VCaP (cell line): ENCODE results near the gene PAPOLA.

Experiments
- H3K27ac ChIP-seq: fragments of 450-650 bp; 2 replicates; pipeline ENCODE4 v1.5.1; 2017
- TF ChIP-seq, protein P1 (sequence below): fragments of 450-650 bp; conservative IDR thresholded peaks from 2 replicates; pipeline ENCODE4 v1.5.1; 2017; ENCODE audit warnings: mild to moderate bottlenecking, moderate library complexity

PAPOLA gene

DNA sequence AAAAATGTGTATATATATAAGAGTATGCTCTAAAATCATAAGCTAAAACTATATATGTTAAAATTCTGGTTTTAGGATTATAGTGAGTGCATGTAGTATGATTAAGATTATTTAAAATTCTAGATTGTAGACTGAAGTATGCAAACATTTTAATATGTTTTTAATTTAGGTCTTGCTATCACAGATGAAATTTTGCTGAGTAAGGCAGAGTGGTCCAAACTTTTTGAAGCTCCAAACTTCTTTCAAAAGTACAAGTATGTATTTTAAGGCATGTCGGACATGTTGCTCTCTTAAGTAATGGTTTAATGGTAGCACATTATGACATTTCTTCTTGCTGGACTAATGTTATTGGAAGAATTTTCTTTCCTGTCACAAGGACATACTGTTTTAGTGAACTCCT, 34.6 kb downstream of the PAPOLA start:
- no peak overlapping the region for H3K27ac ChIP-seq
- TF ChIP-seq, protein P1, sequence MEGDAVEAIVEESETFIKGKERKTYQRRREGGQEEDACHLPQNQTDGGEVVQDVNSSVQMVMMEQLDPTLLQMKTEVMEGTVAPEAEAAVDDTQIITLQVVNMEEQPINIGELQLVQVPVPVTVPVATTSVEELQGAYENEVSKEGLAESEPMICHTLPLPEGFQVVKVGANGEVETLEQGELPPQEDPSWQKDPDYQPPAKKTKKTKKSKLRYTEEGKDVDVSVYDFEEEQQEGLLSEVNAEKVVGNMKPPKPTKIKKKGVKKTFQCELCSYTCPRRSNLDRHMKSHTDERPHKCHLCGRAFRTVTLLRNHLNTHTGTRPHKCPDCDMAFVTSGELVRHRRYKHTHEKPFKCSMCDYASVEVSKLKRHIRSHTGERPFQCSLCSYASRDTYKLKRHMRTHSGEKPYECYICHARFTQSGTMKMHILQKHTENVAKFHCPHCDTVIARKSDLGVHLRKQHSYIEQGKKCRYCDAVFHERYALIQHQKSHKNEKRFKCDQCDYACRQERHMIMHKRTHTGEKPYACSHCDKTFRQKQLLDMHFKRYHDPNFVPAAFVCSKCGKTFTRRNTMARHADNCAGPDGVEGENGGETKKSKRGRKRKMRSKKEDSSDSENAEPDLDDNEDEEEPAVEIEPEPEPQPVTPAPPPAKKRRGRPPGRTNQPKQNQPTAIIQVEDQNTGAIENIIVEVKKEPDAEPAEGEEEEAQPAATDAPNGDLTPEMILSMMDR, result no peak

DNA sequence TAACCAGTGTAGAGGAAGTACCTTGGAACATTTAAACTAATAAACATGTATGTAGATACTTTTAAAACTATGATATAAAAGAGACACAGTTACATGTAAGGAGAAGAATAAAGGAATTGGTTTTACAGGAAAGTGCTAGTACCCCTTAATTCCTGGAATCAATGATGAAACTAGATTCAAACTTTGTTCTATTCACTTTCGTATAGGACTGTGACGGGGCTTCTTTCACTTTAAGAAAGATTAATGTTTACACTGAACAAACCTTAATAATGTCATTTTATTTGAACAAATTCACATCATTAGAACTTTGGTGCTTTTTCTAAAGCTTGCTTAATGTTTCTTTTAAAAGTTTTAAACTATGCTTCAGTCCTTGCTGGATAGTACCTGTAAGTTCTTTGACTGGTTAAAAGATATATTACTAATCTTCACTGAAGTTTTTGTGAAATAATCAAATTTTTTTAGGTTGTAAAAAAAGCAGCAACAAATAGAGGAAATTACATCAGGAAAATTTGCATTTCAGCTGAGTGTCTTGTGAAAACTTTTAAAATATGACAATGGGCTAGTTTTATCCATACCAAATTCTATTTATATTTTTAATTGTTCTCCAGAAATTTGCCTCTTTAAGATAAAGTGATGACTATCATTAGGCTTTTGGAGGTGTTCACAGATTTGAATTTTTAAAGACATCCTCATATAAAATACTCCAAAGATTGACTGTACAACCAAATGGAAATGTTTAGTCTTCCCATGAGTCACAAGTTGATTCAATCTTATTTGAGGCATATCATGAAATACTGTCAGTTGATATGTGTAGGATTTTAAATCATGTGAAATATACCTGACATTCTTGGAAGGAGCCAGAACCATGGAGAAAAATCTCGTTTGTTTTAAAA, 36.2 kb downstream of the PAPOLA start:
- no peak overlapping the region for H3K27ac ChIP-seq
- TF ChIP-seq, protein P1, result no peak

DNA sequence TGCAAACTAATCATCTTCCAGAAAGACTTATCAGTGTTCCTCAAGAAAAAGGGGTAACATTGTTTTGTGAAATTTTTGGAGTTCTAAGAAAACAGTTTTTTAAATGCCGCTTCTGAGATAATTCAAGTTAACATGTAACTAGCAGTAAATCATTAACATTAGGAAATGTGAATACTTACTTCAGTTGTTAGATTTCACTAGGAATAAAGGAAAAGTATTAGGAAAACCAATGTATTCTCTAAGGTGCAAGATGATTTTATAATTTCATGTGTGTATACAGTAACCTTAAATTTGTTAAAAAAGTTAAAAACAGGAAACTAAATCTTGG, 36.8 kb downstream of the PAPOLA start:
- TF ChIP-seq, protein P1, result no peak

DNA sequence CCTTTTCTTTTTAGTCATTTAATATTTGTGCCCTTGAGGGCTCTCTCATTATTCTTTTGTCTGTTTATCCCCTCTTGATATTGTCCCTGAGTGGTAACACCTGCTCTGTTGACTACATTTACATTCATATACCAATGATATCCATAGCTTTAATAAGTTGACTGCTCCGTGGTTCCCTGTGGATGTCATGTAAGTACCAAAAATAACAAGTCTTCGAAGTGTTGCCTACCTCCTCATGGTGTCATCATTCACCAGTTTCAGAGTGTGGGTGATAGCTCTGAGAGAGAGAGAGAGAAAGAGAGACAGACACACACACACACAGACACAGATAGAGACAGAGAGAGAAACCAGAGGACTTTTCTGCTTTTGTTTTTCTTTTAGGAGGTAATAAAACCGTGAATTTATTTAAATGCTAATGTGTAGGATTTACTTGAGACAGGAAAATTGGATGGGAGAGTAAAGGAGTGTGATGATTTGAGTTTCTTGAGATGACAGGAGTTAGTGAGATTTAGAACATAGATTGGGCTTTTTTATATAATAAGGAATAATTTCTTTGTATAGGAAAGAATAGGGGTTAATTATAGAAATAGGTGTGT, 52.2 kb downstream of the PAPOLA start:
- H3K27ac ChIP-seq, result no peak overlapping the region
- TF ChIP-seq, protein P1, result no peak

More for the DNA sequence above, 36.8 kb downstream of the PAPOLA start:
- H3K27ac ChIP-seq, result no peak overlapping the region

DNA sequence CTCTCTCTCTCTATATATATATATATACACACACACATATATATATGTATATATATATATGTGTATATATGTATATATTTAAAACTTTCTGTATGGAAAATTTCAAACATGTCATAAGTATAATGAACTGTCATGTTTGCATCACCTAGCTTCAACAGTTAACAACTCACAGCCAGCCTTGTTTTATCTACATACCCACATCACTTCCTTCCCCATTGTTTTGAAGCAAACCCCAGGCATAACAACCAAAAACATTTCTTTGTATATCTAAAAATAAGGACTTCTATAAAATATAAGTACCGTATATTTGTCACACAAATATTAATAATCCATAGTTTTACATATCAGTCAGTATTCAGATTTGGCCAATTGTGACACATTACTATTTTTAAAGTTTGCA, 57.4 kb downstream of the PAPOLA start:
- H3K27ac ChIP-seq, result no peak overlapping the region
- TF ChIP-seq, protein P1, result no peak

GRCh38 chr14:96564389-96564788, 62.2 kb downstream of the PAPOLA start:
- TF ChIP-seq, protein P1, result no peak
- H3K27ac ChIP-seq, result no peak overlapping the region; the same call in 1 of the 2 replicates

DNA sequence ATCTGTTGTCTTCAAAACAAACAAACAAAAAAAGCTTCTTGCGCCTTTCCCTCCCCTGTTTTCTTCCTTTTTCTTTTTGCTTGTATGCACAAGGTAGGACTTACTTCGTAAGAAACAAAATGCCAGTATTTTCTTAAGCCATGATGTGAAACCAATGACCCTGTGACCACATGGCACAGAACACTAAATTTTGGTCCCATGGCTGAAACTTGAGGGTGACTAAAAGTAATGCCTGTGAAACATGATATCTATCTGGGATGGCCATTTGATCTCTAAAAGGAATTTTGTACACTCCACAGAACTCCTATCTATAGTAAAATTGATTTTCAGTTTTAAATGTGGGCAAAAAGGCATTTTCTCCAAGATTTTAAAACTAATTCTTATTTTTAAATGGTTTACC, 63.6 kb downstream of the PAPOLA start:
- TF ChIP-seq, protein P1, result no peak
- no peak overlapping the region for H3K27ac ChIP-seq
